Amniotic stem cell (primary cell): ENCODE results near the gene HEXD.
"Not testable (repeated sequence)": the region's sequence is repeated elsewhere in the genome, so short reads cannot be mapped to it uniquely, and the experiment has no call there.

Source experiments
- DNase-seq: peaks from one replicate; lab custom pipeline; 2025; lab: John Stamatoyannopoulos, UW

HEXD gene

GRCh38 chr17:82458885-82459424, 40.8 kb downstream of the HEXD start:
- no peak for DNase-seq

- DNase-seq = not testable (repeated sequence)
Measured at GRCh38 chr17:82459936-82460335, 41.8 kb downstream of the HEXD start.

- no peak for DNase-seq
Measured at GRCh38 chr17:82461827-82462524, 43.8 kb downstream of the HEXD start.

GRCh38 chr17:82463391-82463790, 45.2 kb downstream of the HEXD start:
- DNase-seq = no peak

GRCh38 chr17:82463925-82464566, 45.9 kb downstream of the HEXD start:
- DNase-seq = no peak

- DNase-seq = no peak
Measured at GRCh38 chr17:82464567-82464929, 46.4 kb downstream of the HEXD start.

GRCh38 chr17:82465023-82465603, 47.0 kb downstream of the HEXD start:
- DNase-seq = no peak

- DNase-seq = no peak
Measured at GRCh38 chr17:82468692-82469091, 50.5 kb downstream of the HEXD start.

- no peak for DNase-seq
Measured at GRCh38 chr17:82470065-82470464, 51.9 kb downstream of the HEXD start.

- no peak for DNase-seq
Measured at GRCh38 chr17:82474223-82475010, 56.3 kb downstream of the HEXD start.

- DNase-seq = no peak
Measured at GRCh38 chr17:82475458-82475857, 57.3 kb downstream of the HEXD start.

GRCh38 chr17:82477934-82478333, 59.8 kb downstream of the HEXD start:
- no peak for DNase-seq

GRCh38 chr17:82479602-82480001, 61.5 kb downstream of the HEXD start:
- no peak for DNase-seq

GRCh38 chr17:82480318-82480717, 62.2 kb downstream of the HEXD start:
- no peak for DNase-seq

GRCh38 chr17:82483204-82483660, 65.1 kb downstream of the HEXD start:
- no peak for DNase-seq

GRCh38 chr17:82483836-82484235, 65.7 kb downstream of the HEXD start:
- no peak for DNase-seq

GRCh38 chr17:82486231-82487094, 68.3 kb downstream of the HEXD start:
- no peak for DNase-seq

GRCh38 chr17:82487910-82488309, 69.8 kb downstream of the HEXD start:
- DNase-seq = no peak

- DNase-seq = no peak
Measured at GRCh38 chr17:82489117-82489516, 71.0 kb downstream of the HEXD start.

GRCh38 chr17:82489851-82490511, 71.8 kb downstream of the HEXD start:
- DNase-seq = no peak
